ENCODE results near the gene TNRC6C. TPM values are rescaled to one million over a fixed set of nuclear protein-coding genes. Genes with fewer than 3 reads are reported as not detected.

Gene TNRC6C
- total RNA-seq, 1 donor from 2014 or later, result 64.7 TPM

GRCh38 chr17:78120537-78120936 is 162.0 kb downstream of the TNRC6C start:
- H3K4me1 Mint-ChIP-seq (ENCODE audit: low read depth, unreplicated experiment), result no peaks in the 10 kb centered on the region
- peaks cover 5% of the 10 kb centered on the region for H3K27me3 Mint-ChIP-seq (ENCODE audit: unreplicated experiment)
- TF ChIP-seq CTCF (IDR thresholded peaks at IDR 0.05; ENCODE audit: partially characterized antibody, unreplicated experiment), result no peak
- H3K4me3 Mint-ChIP-seq (ENCODE audit: unreplicated experiment), result no peak overlapping the region
- no peaks in the 10 kb centered on the region for H3K36me3 Mint-ChIP-seq (ENCODE audit: unreplicated experiment)
- H3K27ac Mint-ChIP-seq (ENCODE audit: unreplicated experiment), result no peak overlapping the region
- no peak for DNase-seq
- H3K9me3 Mint-ChIP-seq (ENCODE audit: unreplicated experiment), result peaks cover 2% of the 10 kb centered on the region

- H3K27ac Mint-ChIP-seq (ENCODE audit: unreplicated experiment), result no peak overlapping the region
- no peak for DNase-seq
- H3K27me3 Mint-ChIP-seq (ENCODE audit: unreplicated experiment), result peaks cover 5% of the 10 kb centered on the region
- H3K36me3 Mint-ChIP-seq (ENCODE audit: unreplicated experiment), result no peaks in the 10 kb centered on the region
- H3K4me1 Mint-ChIP-seq (ENCODE audit: low read depth, unreplicated experiment), result no peaks in the 10 kb centered on the region
- H3K4me3 Mint-ChIP-seq (ENCODE audit: unreplicated experiment), result no peak overlapping the region
- TF ChIP-seq CTCF (IDR thresholded peaks at IDR 0.05; ENCODE audit: partially characterized antibody, unreplicated experiment), result no peak
- peaks cover 2% of the 10 kb centered on the region for H3K9me3 Mint-ChIP-seq (ENCODE audit: unreplicated experiment)
These were observed 162.7 kb downstream of the TNRC6C start for GRCh38 chr17:78120971-78121800.

GRCh38 chr17:78121801-78122215 is 163.3 kb downstream of the TNRC6C start:
- TF ChIP-seq CTCF (IDR thresholded peaks at IDR 0.05; ENCODE audit: partially characterized antibody, unreplicated experiment), result no peak
- peaks cover 2% of the 10 kb centered on the region for H3K9me3 Mint-ChIP-seq (ENCODE audit: unreplicated experiment)
- DNase-seq, result no peak

GRCh38 chr17:78122216-78122930 is 163.9 kb downstream of the TNRC6C start:
- H3K9me3 Mint-ChIP-seq (ENCODE audit: unreplicated experiment), result peaks cover 2% of the 10 kb centered on the region
- H3K27me3 Mint-ChIP-seq (ENCODE audit: unreplicated experiment), result peaks cover 6% of the 10 kb centered on the region
- H3K36me3 Mint-ChIP-seq (ENCODE audit: unreplicated experiment), result no peaks in the 10 kb centered on the region
- H3K4me1 Mint-ChIP-seq (ENCODE audit: low read depth, unreplicated experiment), result no peaks in the 10 kb centered on the region
- no peak for DNase-seq
- no peak overlapping the region for H3K27ac Mint-ChIP-seq (ENCODE audit: unreplicated experiment)
- no peak overlapping the region for H3K4me3 Mint-ChIP-seq (ENCODE audit: unreplicated experiment)
- no peak for TF ChIP-seq CTCF (IDR thresholded peaks at IDR 0.05; ENCODE audit: partially characterized antibody, unreplicated experiment)

More at GRCh38 chr17:78121801-78122215, 163.3 kb downstream of the TNRC6C start:
- no peak overlapping the region for H3K27ac Mint-ChIP-seq (ENCODE audit: unreplicated experiment)
- no peaks in the 10 kb centered on the region for H3K4me1 Mint-ChIP-seq (ENCODE audit: low read depth, unreplicated experiment)
- H3K36me3 Mint-ChIP-seq (ENCODE audit: unreplicated experiment), result no peaks in the 10 kb centered on the region
- H3K27me3 Mint-ChIP-seq (ENCODE audit: unreplicated experiment), result peaks cover 6% of the 10 kb centered on the region
- H3K4me3 Mint-ChIP-seq (ENCODE audit: unreplicated experiment), result no peak overlapping the region

- Mint-ChIP-seq H3K27ac (ENCODE audit: unreplicated experiment) (no peak overlapping the region), H3K36me3 (ENCODE audit: unreplicated experiment) (no peaks in the 10 kb centered on the region), H3K4me3 (ENCODE audit: unreplicated experiment) (no peak overlapping the region), H3K9me3 (ENCODE audit: unreplicated experiment) (peaks cover 2% of the 10 kb centered on the region), H3K4me1 (ENCODE audit: low read depth, unreplicated experiment) (no peaks in the 10 kb centered on the region), H3K27me3 (ENCODE audit: unreplicated experiment) (peaks cover 6% of the 10 kb centered on the region)
- TF ChIP-seq CTCF (IDR thresholded peaks at IDR 0.05; ENCODE audit: partially characterized antibody, unreplicated experiment), result no peak
- no peak for DNase-seq
These were observed 164.4 kb downstream of the TNRC6C start for GRCh38 chr17:78122931-78123249.
